Lower leg skin (tissue), 4 donors: ENCODE results near the gene JUND. TPM values are rescaled to one million over a fixed set of nuclear protein-coding genes. Genes with fewer than 3 reads are reported as not detected.

Source experiments
- DNase-seq, 2 donors: peaks; one replicate each; pipeline ENCODE4 v3.0.0-alpha.2; 2019; ENCODE audit warnings: low spot score in 2 of 2
- H3K4me3 ChIP-seq: fragments of 200-600 bp; sonication (generic); 2 replicates; pipeline ENCODE4 v1.5.1; 2017; ENCODE audit warnings: mild to moderate bottlenecking, low read depth; ENCODE audit not compliant: poor library complexity, severe bottlenecking
- POLR2A ChIP-seq, 2 donors: fragments of 450-650 bp; IDR thresholded peaks; one replicate each; pipeline ENCODE4 v1.6.1; 2016 to 2017; ENCODE audit warnings: antibody characterized with exemption in 2 of 2, mild to moderate bottlenecking in 1 of 2, moderate library complexity in 1 of 2
- WGBS, 2 donors: methylation state at CpG; one replicate each; pipeline ENCODE4 v1.1.5; 2018; 5-methylcytosine and 5-hydroxymethylcytosine counted together
- intact Hi-C: fragments of 100-400 bp; cut with DNase I; formaldehyde crosslinking; loops from one replicate; pipeline ENCODE4 v1.15.0; 2023; ENCODE audit warnings: low total_unique reads
- microRNA-seq, 2 donors: library from miRNA; unstranded; fragments of <30 nt; microRNA quantifications; one replicate each; pipeline ENCODE4, GENCODE V29; 2016; ENCODE audit warnings: borderline replicate concordance in 2 of 2, borderline number of aligned reads in 1 of 2
- total RNA-seq, 4 donors: library from RNA; depleted of rRNA; stranded (reverse); fragments of >200 nt; gene quantifications; one replicate each; pipeline ENCODE4 v1.1.0, GENCODE V29; 2016
- TF ChIP-seq, protein P1 (sequence below), 3 donors: fragments of 450-650 bp; IDR thresholded peaks; one replicate each; pipeline ENCODE4 v1.5.1; 2016; ENCODE audit warnings: antibody characterized with exemption in 3 of 3, mild to moderate bottlenecking in 3 of 3, moderate library complexity in 2 of 3

Gene JUND
- total RNA-seq, 4 donors from 2014 or later, result 337 to 886 (median 413) TPM

DNA sequence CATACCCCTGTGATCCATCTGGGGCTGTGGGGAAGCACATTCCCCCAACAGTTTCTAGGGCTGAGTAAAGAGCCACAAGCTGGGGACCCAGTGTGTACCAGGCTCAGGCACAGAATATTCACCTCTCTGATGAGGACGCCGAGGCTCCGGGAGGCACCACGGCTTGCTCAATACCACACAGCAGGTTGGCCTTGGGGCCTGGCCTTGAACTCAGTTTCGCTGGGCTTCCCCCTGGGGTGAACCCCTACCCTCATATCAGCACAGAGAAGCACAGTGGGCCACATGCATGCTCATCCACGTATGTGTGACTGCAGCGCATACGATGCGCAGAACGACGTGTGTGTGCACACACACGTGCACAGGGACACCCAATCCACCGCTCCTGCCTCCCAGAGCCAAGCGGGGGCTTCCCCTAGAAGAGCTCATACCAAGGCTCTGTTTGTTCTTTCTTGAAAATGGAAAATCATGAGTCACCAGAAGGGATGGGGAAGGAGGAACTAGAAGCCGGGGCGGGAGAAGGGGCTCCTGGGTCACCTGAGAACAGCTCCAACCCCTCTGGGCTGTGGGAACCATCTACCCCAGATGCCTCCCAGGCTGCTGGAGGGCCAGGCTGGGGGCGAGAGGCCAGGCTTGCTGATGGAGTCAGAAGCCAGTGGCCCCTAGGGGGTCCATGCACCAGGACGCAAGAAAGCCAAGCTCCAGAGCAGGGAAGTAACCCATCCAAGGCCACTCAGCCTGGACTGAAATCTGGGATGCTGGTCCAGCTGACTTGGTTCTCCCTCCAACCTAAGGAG, 50.3 kb downstream of the JUND start:
- WGBS, 2 donors, result 47 to 55% methylated on average over 16 to 17 of the region's 18 CpGs
- intact Hi-C loops, result no loop called here
- no peak for DNase-seq
- H3K4me3 ChIP-seq, result no peak overlapping the region
- TF ChIP-seq, protein P1, sequence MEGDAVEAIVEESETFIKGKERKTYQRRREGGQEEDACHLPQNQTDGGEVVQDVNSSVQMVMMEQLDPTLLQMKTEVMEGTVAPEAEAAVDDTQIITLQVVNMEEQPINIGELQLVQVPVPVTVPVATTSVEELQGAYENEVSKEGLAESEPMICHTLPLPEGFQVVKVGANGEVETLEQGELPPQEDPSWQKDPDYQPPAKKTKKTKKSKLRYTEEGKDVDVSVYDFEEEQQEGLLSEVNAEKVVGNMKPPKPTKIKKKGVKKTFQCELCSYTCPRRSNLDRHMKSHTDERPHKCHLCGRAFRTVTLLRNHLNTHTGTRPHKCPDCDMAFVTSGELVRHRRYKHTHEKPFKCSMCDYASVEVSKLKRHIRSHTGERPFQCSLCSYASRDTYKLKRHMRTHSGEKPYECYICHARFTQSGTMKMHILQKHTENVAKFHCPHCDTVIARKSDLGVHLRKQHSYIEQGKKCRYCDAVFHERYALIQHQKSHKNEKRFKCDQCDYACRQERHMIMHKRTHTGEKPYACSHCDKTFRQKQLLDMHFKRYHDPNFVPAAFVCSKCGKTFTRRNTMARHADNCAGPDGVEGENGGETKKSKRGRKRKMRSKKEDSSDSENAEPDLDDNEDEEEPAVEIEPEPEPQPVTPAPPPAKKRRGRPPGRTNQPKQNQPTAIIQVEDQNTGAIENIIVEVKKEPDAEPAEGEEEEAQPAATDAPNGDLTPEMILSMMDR (IDR thresholded peaks at IDR 0.05), result no peak
- no peak for TF ChIP-seq POLR2A (IDR thresholded peaks at IDR 0.05)

DNA sequence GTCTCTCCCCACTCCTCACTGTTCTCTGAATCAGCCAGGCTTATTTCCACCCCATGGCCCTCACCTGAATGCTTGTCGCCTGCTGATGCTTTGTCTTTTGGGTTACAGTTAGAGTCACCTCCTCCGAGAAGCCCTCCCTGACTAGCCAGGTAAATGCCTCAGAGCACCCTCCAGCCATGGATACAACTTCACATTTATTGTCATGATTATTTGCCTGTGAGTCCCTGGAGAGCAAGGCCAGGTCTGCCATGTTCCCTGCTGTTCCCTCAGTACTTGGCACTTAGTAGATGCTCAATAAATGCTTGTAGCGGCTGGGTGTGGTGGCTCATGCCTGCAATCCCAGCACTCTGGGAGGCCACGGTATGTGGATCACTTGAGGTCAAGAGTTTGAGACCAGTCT, 51.5 kb downstream of the JUND start:
- TF ChIP-seq, protein P1 (IDR thresholded peaks at IDR 0.05), result no peak
- TF ChIP-seq POLR2A (IDR thresholded peaks at IDR 0.05), result no peak
- intact Hi-C loops, result no loop called here
- DNase-seq, result no peak
- WGBS, 2 donors, result 77 to 83% methylated on average over 4 of the region's 4 CpGs
- H3K4me3 ChIP-seq, result no peak overlapping the region

Small RNAs within 50 kb of the gene (microRNA-seq; reads per million reads assigned to microRNA genes)
- gene MIR3188, result 0 to 2.0 reads per million in 2 donors

Other genes starting within 250 kb of the JUND start
- gene IL12RB1, start 194.7 kb downstream of the JUND start, total RNA-seq, result under 1 TPM in 2 of 4 donors, not detected in 2; 0.34 to 0.58 TPM
- 10 to 100 TPM; 12.9 to 19.8 (median 17.0) TPM for gene MAST3, start 183.8 kb downstream of the JUND start, total RNA-seq
- gene PIK3R2, start 128.5 kb downstream of the JUND start, total RNA-seq, result 10 to 100 TPM in 3 of 4 donors, 1 to 10 TPM in 1; 8.3 to 39.4 (median 32.2) TPM
- gene IFI30, start 107.8 kb downstream of the JUND start, total RNA-seq, result 100 to 1,000 TPM in 2 of 4 donors, 10 to 100 TPM in 2; 39.1 to 214 (median 98.3) TPM
- gene MPV17L2, start 88.4 kb downstream of the JUND start, total RNA-seq, result 10 to 100 TPM in 3 of 4 donors, 1 to 10 TPM in 1; 8.5 to 29.3 (median 20.2) TPM
- 1 to 10 TPM in 3 of 4 donors, under 1 TPM in 1; 0.91 to 2.7 (median 2.1) TPM for gene RAB3A, start 77.6 kb downstream of the JUND start, total RNA-seq
- under 1 TPM in 1 of 4 donors, not detected in 3; 0.29 TPM for gene PDE4C, start 55.2 kb downstream of the JUND start, total RNA-seq
- gene IQCN, start 7.2 kb downstream of the JUND start, total RNA-seq, result 1 to 10 TPM in 3 of 4 donors, under 1 TPM in 1; 0.97 to 5.9 (median 3.1) TPM
- 100 to 1,000 TPM in 2 of 4 donors, 10 to 100 TPM in 2; 59.7 to 149 (median 105) TPM for gene LSM4, start 41.5 kb upstream of the JUND start, total RNA-seq
- gene PGPEP1, start 59.0 kb upstream of the JUND start, total RNA-seq, result 1 to 10 TPM; 2.4 to 7.1 (median 4.8) TPM
- 1 to 10 TPM in 2 of 4 donors, under 1 TPM in 1, not detected in 1; 0.49 to 5.1 (median 4.5) TPM for gene GDF15, start 104.5 kb upstream of the JUND start, total RNA-seq
- 1 to 10 TPM in 3 of 4 donors, not detected in 1; 1.2 to 3.4 (median 2.2) TPM for gene LRRC25, start 116.0 kb upstream of the JUND start, total RNA-seq
- 10 to 100 TPM; 28.8 to 42.0 (median 36.0) TPM for gene SSBP4, start 137.8 kb upstream of the JUND start, total RNA-seq
- gene ISYNA1, start 156.5 kb upstream of the JUND start, total RNA-seq, result 10 to 100 TPM; 16.9 to 29.9 (median 22.3) TPM
- 10 to 100 TPM; 21.5 to 37.9 (median 24.8) TPM for gene ELL, start 240.4 kb upstream of the JUND start, total RNA-seq